ENCODE results near the gene DISC1. TPM values are rescaled to one million over a fixed set of nuclear protein-coding genes. Genes with fewer than 3 reads are reported as not detected.

Gene DISC1
- total RNA-seq, 1 experiment from 2014 or later: 3.3 TPM

DNA sequence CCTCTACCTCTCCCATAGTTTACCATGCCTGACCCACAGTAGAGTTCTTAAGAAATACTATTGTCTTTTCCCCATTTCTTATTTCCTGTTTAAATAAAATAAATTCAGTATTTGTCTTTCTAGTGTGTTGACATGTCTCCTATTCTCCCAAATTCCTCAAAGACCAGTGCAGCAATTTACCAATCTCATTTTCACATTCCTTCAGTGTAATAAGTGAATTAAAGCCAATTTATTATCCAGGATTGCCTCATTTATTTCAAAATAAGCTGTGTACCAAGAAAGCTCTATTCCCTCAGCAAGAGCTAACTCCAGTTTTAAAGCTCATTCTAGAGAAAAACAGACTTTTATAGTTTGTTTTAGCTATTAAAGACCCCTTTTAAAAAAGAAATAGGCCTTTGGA is 49.9 kb downstream of the DISC1 start:
- Histone ChIP-seq H3K4me3 (no peak overlapping the region), H3K36me3 (no peaks in the 10 kb centered on the region), H3K4me1 (replicated peaks) (peaks cover 20% of the 10 kb centered on the region), H3K27me3 (replicated peaks) (no peaks in the 10 kb centered on the region), H3K9me3 (replicated peaks) (no peaks in the 10 kb centered on the region), H3K27ac (no peak overlapping the region)
- no peak for DNase-seq (ENCODE audit: low read depth in 1 of 2, low spot score in 2 of 2)

DNA sequence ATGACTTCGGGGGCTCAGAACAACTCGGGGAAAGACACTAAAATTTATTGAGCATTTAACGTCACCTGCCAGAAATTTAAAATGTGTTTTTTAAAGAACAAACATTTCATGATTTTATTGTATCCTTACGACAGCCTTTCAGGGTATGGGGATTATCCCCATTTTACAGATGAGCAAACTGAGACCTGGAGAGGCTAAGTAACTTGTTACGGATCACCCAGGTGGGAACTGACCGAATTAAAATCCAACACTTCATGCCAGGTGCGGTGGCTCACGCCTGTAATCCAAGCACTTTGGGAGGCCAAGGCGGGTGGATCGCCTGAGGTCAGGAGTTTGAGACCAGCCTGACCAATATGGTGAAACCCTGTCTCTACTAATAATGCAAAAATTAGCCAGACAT is 50.9 kb downstream of the DISC1 start:
- peaks cover 20% of the 10 kb centered on the region for H3K4me1 ChIP-seq (replicated peaks)
- no peak overlapping the region; the same call in 1 of the 2 replicates for H3K27ac ChIP-seq

DNA sequence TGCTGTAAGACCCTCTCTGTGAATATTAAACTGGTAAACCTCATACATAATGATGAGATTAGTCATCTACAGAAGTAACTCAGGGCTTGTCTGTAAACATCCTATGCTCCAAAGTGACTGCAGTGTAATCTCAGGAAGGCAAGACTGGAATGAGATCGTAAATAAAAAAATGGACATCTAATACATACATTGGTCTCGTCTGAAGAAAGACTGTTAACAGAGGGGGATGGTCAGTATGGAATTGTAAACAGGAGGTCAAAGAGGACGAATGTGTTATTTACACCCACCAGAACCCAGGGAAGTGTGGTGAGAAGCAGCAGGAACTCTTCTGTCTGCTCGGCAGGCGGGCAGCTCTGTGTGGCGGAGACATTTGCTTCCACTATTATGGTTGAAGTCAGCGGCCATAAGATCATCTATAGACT is 51.4 kb downstream of the DISC1 start:
- Histone ChIP-seq H3K27me3 (replicated peaks) (no peaks in the 10 kb centered on the region), H3K9me3 (replicated peaks) (no peaks in the 10 kb centered on the region), H3K27ac (peak overlapping the region; percentile 43), H3K4me3 (no peak overlapping the region), H3K36me3 (no peaks in the 10 kb centered on the region), H3K4me1 (replicated peaks) (peaks cover 20% of the 10 kb centered on the region)
- peak in 1 of 2 experiments; percentile 60 for DNase-seq (ENCODE audit: low read depth in 1 of 2, low spot score in 2 of 2)

More for the DNA sequence above, 50.9 kb downstream of the DISC1 start:
- H3K9me3 ChIP-seq (replicated peaks): no peaks in the 10 kb centered on the region
- H3K27me3 ChIP-seq (replicated peaks): no peaks in the 10 kb centered on the region
- no peak for DNase-seq (ENCODE audit: low read depth in 1 of 2, low spot score in 2 of 2)
- no peak overlapping the region for H3K4me3 ChIP-seq
- no peaks in the 10 kb centered on the region for H3K36me3 ChIP-seq

- Histone ChIP-seq H3K4me3 (no peak overlapping the region), H3K9me3 (replicated peaks) (no peaks in the 10 kb centered on the region), H3K4me1 (replicated peaks) (peaks cover 26% of the 10 kb centered on the region), H3K36me3 (no peaks in the 10 kb centered on the region), H3K27ac (no peak overlapping the region), H3K27me3 (replicated peaks) (no peaks in the 10 kb centered on the region)
- DNase-seq (ENCODE audit: low read depth in 1 of 2, low spot score in 2 of 2): no peak
These were observed 52.5 kb downstream of the DISC1 start for GRCh38 chr1:231679109-231679508.

DNA sequence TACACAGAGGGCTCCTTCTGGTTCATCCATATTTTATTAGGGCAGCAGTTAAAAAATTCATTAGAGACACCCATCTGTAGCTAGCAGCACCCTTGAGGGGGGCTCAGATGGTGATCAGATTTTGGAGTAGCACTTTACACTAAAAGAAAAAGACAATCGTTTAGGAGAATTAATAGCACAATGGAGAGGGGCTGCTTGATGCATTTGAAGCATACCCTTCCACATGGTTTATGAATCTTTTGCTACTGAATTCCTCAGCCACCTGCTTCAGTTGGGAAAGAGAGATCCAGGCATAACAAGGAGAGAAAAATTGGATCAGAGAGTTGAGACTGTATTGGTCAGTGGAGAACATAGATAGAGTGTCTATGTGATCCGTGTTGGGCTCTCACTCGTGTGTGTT is 54.4 kb downstream of the DISC1 start:
- Histone ChIP-seq H3K36me3 (no peaks in the 10 kb centered on the region), H3K4me3 (no peak overlapping the region), H3K9me3 (replicated peaks) (no peaks in the 10 kb centered on the region), H3K4me1 (replicated peaks) (peaks cover 35% of the 10 kb centered on the region), H3K27ac (no peak overlapping the region), H3K27me3 (replicated peaks) (no peaks in the 10 kb centered on the region)
- no peak for DNase-seq (ENCODE audit: low read depth in 1 of 2, low spot score in 2 of 2)

GRCh38 chr1:231682779-231683178 is 56.2 kb downstream of the DISC1 start:
- H3K4me1 ChIP-seq (replicated peaks): peaks cover 24% of the 10 kb centered on the region
- no peaks in the 10 kb centered on the region for H3K36me3 ChIP-seq
- DNase-seq (ENCODE audit: low read depth in 1 of 2, low spot score in 2 of 2): no peak
- H3K9me3 ChIP-seq (replicated peaks): 0 out of 2 replicates have a peak, but pooled peaks cover 4% of the 10 kb centered on the region
- H3K27ac ChIP-seq: no peak overlapping the region
- H3K27me3 ChIP-seq (replicated peaks): no peaks in the 10 kb centered on the region
- H3K4me3 ChIP-seq: no peak overlapping the region

GRCh38 chr1:231683439-231684165 is 57.0 kb downstream of the DISC1 start:
- Histone ChIP-seq H3K4me1 (replicated peaks) (peaks cover 16% of the 10 kb centered on the region), H3K27me3 (replicated peaks) (no peaks in the 10 kb centered on the region), H3K36me3 (no peaks in the 10 kb centered on the region), H3K27ac (no peak overlapping the region), H3K9me3 (replicated peaks) (0 out of 2 replicates have a peak, but pooled peaks cover 4% of the 10 kb centered on the region), H3K4me3 (no peak overlapping the region)
- DNase-seq (ENCODE audit: low read depth in 1 of 2, low spot score in 2 of 2): no peak

DNA sequence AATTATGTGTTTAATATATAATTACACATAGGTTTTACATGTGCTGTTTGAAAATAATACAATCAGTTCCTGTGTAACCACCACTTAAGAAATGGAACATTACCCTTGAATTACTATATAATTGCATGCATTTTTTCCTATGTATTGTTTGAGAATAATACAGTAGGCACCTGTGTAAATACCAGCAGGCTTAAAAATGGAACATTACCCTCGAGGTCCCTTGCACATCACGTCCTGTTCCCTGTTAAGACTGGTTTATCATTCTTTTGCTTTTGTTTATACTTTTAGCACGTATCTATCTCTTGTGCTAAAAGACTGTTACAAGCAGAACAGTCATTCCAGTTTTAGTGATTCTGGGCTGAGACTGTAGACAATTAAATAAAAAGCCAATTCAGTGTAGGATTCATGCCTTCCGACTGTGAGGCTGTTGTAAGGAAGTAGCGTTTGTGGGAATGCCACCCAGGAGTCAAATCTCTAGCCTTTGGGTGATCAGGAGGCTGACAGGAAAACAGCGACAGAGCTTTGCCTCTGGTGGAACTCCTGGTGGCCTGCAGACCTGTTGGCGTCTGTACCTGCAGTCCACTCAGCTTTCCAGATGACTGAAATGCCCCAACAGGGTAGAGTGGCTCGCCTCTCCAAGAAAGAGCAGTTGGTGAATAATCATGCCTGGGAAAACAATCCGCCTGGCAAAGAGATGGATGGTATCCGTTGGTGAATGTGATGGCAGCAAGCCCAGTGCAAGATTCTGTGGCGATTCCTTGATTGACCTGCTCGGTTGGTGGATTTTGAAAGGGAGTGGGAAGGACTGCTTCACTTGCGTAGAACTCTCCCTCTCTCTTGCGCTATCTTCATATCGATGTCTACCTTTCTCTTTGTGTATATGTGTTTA is 58.0 kb downstream of the DISC1 start:
- DNase-seq (ENCODE audit: low read depth in 1 of 2, low spot score in 2 of 2): peak in 1 of 2 experiments; percentile 57
- Histone ChIP-seq H3K9me3 (replicated peaks) (0 out of 2 replicates have a peak, but pooled peaks cover 4% of the 10 kb centered on the region), H3K27me3 (replicated peaks) (no peaks in the 10 kb centered on the region), H3K4me3 (no peak overlapping the region), H3K27ac (peak overlapping the region; percentile 33), H3K4me1 (replicated peaks) (peaks cover 16% of the 10 kb centered on the region), H3K36me3 (no peaks in the 10 kb centered on the region)

GRCh38 chr1:231686384-231686783 is 59.8 kb downstream of the DISC1 start:
- H3K4me1 ChIP-seq (replicated peaks): peaks cover 16% of the 10 kb centered on the region
- no peak overlapping the region for H3K27ac ChIP-seq
- no peak overlapping the region for H3K4me3 ChIP-seq
- no peaks in the 10 kb centered on the region for H3K27me3 ChIP-seq (replicated peaks)
- H3K9me3 ChIP-seq (replicated peaks): 0 out of 2 replicates have a peak, but pooled peaks cover 4% of the 10 kb centered on the region
- no peaks in the 10 kb centered on the region for H3K36me3 ChIP-seq
- DNase-seq (ENCODE audit: low read depth in 1 of 2, low spot score in 2 of 2): no peak

- H3K4me3 ChIP-seq: no peak overlapping the region
- no peaks in the 10 kb centered on the region for H3K36me3 ChIP-seq
- H3K27ac ChIP-seq: no peak overlapping the region
- no peaks in the 10 kb centered on the region for H3K27me3 ChIP-seq (replicated peaks)
- H3K4me1 ChIP-seq (replicated peaks): peaks cover 10% of the 10 kb centered on the region
- no peak for DNase-seq (ENCODE audit: low read depth in 1 of 2, low spot score in 2 of 2)
- 0 out of 2 replicates have a peak, but pooled peaks cover 4% of the 10 kb centered on the region for H3K9me3 ChIP-seq (replicated peaks)
These were observed 62.4 kb downstream of the DISC1 start for GRCh38 chr1:231688989-231689388.

- Histone ChIP-seq H3K4me3 (no peak overlapping the region), H3K4me1 (replicated peaks) (peaks cover under 1% of the 10 kb centered on the region), H3K9me3 (replicated peaks) (0 out of 2 replicates have a peak, but pooled peaks cover 4% of the 10 kb centered on the region), H3K27me3 (replicated peaks) (no peaks in the 10 kb centered on the region), H3K27ac (no peak overlapping the region), H3K36me3 (no peaks in the 10 kb centered on the region)
- DNase-seq (ENCODE audit: low read depth in 1 of 2, low spot score in 2 of 2): no peak
These were observed 63.5 kb downstream of the DISC1 start for GRCh38 chr1:231690059-231690458.

- Histone ChIP-seq H3K27me3 (replicated peaks) (no peaks in the 10 kb centered on the region), H3K36me3 (no peaks in the 10 kb centered on the region), H3K4me3 (no peak overlapping the region), H3K4me1 (replicated peaks) (no peaks in the 10 kb centered on the region; the same call in 1 of the 2 replicates), H3K9me3 (replicated peaks) (no peaks in the 10 kb centered on the region; the same call in 1 of the 2 replicates), H3K27ac (no peak overlapping the region)
- DNase-seq (ENCODE audit: low read depth in 1 of 2, low spot score in 2 of 2): peak; percentile 59 to 69
These were observed 65.1 kb downstream of the DISC1 start for GRCh38 chr1:231691618-231692259.

DNA sequence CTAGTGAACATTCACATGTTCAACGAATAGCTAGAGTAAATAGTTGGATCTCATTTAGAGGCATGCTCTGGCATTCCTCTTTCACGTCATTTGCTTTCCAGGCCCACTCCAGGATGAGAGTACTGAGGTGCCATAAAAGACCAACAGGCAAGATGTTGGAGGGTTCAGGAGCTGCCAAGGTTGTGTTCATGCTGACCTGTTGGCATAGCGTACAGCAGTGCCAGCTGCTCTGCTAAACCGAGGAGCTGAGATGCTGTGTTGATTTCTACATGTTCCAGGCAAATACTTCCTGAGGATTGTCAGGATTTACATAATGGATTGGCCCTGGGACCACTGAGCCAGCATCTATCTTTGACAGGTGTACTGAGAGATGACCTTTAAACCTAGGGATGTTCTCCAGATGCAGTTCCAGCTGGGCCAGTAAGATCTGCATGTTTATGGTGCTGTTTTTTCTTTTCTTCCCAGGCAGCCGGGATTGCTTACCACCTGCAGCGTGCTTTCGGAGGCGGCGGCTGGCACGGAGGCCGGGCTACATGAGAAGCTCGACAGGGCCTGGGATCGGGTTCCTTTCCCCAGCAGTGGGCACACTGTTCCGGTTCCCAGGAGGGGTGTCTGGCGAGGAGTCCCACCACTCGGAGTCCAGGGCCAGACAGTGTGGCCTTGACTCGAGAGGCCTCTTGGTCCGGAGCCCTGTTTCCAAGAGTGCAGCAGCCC is 66.9 kb downstream of the DISC1 start:
- Histone ChIP-seq H3K36me3 (no peaks in the 10 kb centered on the region), H3K4me3 (no peak overlapping the region), H3K4me1 (replicated peaks) (no peaks in the 10 kb centered on the region; the same call in 1 of the 2 replicates), H3K9me3 (replicated peaks) (no peaks in the 10 kb centered on the region; the same call in 1 of the 2 replicates), H3K27me3 (replicated peaks) (no peaks in the 10 kb centered on the region), H3K27ac (no peak overlapping the region)
- no peak for DNase-seq (ENCODE audit: low read depth in 1 of 2, low spot score in 2 of 2)
